Liver (tissue), 3 donors: ENCODE data around the gene CATSPERE.

Source experiments
- ATF3 ChIP-seq: IDR thresholded peaks from 2 replicates; pipeline ENCODE4 v1.6.1; 2016; ENCODE audit warnings: antibody characterized with exemption
- CTCF ChIP-seq: fragments of 150-350 bp; IDR thresholded peaks from 2 replicates; pipeline ENCODE4 v1.5.1; 2017; ENCODE audit warnings: improper control_type of control experiment, low read depth, low read length; ENCODE audit not compliant: missing input control
- EGR1 ChIP-seq, 2 donors: IDR thresholded peaks; 2 replicates each; pipeline ENCODE4 v1.6.1; 2016 to 2018; ENCODE audit warnings: antibody characterized with exemption in 2 of 2, low read depth in 2 of 2
- GABPA ChIP-seq, 2 donors: IDR thresholded peaks in 1 of 2; conservative IDR thresholded peaks in 1 of 2; 2 replicates each; pipeline ENCODE4 v1.6.1; 2016; ENCODE audit warnings: antibody characterized with exemption in 2 of 2, mild to moderate bottlenecking in 1 of 2, moderate library complexity in 1 of 2
- HNF4G ChIP-seq: IDR thresholded peaks from 2 replicates; pipeline ENCODE4 v1.6.1; 2016; ENCODE audit warnings: antibody characterized with exemption
- JUND ChIP-seq, 2 donors: IDR thresholded peaks; 2 replicates each; pipeline ENCODE4 v1.6.1; 2016; ENCODE audit warnings: antibody characterized with exemption in 2 of 2
- MAX ChIP-seq: IDR thresholded peaks from 2 replicates; pipeline ENCODE4 v1.6.1; 2016; ENCODE audit warnings: antibody characterized with exemption
- NR2F2 ChIP-seq: IDR thresholded peaks from 2 replicates; pipeline ENCODE4 v1.6.1; 2016; ENCODE audit warnings: antibody characterized with exemption
- RAD21 ChIP-seq, 2 donors: IDR thresholded peaks; 2 replicates each; pipeline ENCODE4 v1.6.1; 2016; ENCODE audit warnings: antibody characterized with exemption in 2 of 2, mild to moderate bottlenecking in 2 of 2
- REST ChIP-seq: IDR thresholded peaks from 2 replicates; pipeline ENCODE4 v1.6.1; 2016; ENCODE audit warnings: antibody characterized with exemption, mild to moderate bottlenecking
- SP1 ChIP-seq: IDR thresholded peaks from 2 replicates; pipeline ENCODE4 v1.6.1; 2018; ENCODE audit warnings: antibody characterized with exemption, mild to moderate bottlenecking
- TAF1 ChIP-seq: conservative IDR thresholded peaks from 2 replicates; pipeline ENCODE4 v1.6.1; 2016; ENCODE audit warnings: antibody characterized with exemption, mild to moderate bottlenecking
- YY1 ChIP-seq: IDR thresholded peaks from 2 replicates; pipeline ENCODE4 v1.6.1; 2016; ENCODE audit warnings: antibody characterized with exemption, mild to moderate bottlenecking
- ZBTB33 ChIP-seq: IDR thresholded peaks from 2 replicates; pipeline ENCODE4 v1.6.1; 2016; ENCODE audit warnings: antibody characterized with exemption
- donor health status: healthy.
- donor health status: healthy.

- TF ChIP-seq TAF1 (no peak), MAX (no peak), CTCF (no peak), SP1 (no peak), ATF3 (no peak), YY1 (no peak), REST (no peak), RAD21 (IDR thresholded peaks at IDR 0.05) (no peak), HNF4G (no peak), ZBTB33 (no peak), JUND (IDR thresholded peaks at IDR 0.05) (no peak), EGR1 (IDR thresholded peaks at IDR 0.05; ENCODE audit: low read depth in 2 of 2) (no peak), NR2F2 (no peak), GABPA (IDR thresholded peaks at IDR 0.05 in 1 of 2, conservative IDR thresholded peaks at IDR 0.05 in 1 of 2) (peak in 1 of 2 donors; percentile 32)
Measured at GRCh38 chr1:244647819-244648218, 186.7 kb downstream of the CATSPERE start.
